Retinal pigment epithelial cell (primary cell): ENCODE data around the gene HEATR3.
A peak's percentile ranks its signal among the peaks of the same experiment; 100 is the strongest.

Source experiments
- DNase-seq: peaks from one replicate; pipeline ENCODE4 v3.0.0-alpha.2; 2010; ENCODE audit warnings: low read depth
- H3K4me3 ChIP-seq: 2 replicates; pipeline ENCODE4 v1.5.1; 2011; ENCODE audit warnings: mild to moderate bottlenecking, low read length, control low read depth, moderate library complexity
- TF ChIP-seq, protein P1 (sequence below): conservative IDR thresholded peaks from 2 replicates; pipeline ENCODE4 v1.5.1; 2011; ENCODE audit warnings: low read depth, low read length, control low read depth, inconsistent platforms

HEATR3 gene, protein sequence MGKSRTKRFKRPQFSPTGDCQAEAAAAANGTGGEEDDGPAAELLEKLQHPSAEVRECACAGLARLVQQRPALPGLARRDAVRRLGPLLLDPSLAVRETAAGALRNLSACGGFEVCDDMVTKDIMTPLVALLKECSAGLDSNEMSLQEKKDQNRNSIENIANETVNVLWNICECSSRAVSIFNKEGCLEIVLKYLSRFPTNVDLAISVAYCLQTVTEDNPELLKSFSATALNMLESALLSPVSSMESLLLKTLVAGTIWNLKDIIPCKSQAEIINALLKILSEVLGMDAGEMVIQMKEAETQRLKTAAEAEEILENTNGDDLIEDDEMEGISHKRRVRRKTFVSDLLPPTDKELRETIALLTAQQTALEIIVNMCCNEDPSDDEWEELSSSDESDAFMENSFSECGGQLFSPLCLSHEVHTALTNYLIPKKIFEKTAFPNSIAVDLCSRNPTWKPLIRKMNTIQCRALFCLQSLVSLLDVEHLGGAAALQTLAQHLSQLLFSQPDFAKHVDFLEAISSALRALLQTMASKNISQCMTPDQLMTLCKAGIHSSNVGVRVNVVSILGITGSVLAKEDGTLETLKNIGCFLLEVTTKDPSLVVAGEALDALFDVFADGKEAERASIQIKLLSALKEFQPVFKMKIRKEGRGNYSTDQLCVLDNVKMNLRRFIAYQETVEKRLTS

DNA sequence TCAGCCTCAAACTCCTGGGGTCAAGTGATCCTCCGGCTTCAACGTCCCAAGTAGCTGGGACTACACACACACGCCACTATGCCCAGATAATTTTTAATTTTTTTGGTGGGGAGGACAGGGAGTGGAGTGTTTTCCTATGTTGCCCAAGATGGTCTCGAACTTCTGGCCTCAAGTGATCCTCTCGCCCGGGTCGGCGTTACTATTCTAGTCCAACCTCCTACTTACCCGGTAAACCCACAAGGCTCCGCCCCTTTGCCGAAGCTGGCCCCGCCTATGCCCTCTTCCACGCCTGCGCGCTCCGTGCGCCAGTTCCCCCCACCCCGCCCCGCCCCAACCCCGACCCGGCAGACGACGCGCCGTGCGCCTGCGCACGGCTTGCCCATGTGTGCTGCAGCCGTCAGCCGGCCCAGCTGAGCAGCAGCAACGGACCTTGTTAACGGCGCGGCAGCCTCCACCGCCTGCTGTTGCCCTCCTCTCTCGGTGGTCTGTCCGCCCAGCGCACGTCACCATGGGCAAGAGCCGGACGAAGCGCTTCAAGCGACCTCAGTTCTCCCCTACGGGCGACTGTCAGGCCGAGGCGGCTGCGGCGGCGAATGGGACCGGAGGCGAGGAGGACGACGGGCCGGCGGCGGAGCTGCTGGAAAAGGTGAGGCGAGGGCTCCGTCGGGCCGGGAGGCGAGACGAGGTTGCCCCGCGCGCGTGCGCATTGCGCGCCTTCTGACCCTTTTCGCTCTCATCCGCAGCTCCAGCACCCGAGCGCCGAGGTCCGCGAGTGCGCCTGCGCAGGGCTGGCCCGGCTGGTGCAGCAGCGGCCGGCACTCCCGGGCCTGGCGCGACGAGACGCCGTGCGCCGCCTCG, at the start of gene HEATR3:
HEATR3 (plus strand) TSS at position 347 of the 858 bp plus-strand sequence; CDS start at position 509, 162 bp downstream.
- peak within 1 kb of the TSS; percentile 87 for H3K4me3 ChIP-seq
- peak; percentile 73 for DNase-seq
- TF ChIP-seq, protein P1, sequence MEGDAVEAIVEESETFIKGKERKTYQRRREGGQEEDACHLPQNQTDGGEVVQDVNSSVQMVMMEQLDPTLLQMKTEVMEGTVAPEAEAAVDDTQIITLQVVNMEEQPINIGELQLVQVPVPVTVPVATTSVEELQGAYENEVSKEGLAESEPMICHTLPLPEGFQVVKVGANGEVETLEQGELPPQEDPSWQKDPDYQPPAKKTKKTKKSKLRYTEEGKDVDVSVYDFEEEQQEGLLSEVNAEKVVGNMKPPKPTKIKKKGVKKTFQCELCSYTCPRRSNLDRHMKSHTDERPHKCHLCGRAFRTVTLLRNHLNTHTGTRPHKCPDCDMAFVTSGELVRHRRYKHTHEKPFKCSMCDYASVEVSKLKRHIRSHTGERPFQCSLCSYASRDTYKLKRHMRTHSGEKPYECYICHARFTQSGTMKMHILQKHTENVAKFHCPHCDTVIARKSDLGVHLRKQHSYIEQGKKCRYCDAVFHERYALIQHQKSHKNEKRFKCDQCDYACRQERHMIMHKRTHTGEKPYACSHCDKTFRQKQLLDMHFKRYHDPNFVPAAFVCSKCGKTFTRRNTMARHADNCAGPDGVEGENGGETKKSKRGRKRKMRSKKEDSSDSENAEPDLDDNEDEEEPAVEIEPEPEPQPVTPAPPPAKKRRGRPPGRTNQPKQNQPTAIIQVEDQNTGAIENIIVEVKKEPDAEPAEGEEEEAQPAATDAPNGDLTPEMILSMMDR = no peak

DNA sequence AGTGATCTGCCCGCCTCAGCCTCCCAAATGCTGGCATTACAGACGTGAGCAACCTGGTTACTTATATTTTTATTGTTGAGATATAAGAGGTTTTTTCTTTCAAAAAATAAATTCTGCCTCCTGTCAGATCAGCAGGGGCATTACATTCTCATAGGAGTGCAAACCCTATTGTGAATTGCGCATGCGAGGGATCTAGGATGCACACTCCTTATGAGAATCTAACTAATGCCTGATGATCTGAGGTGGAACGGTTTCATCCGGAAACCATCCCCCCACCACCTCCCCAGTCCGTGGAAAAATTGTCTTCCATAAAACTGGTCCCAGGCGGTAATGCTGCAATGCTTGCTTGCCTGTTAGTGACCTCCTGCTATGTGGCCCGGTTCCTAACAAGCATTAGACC, 48.2 kb upstream of the HEATR3 start:
- TF ChIP-seq, protein P1 = no peak
- DNase-seq = no peak
- no peak overlapping the region for H3K4me3 ChIP-seq

DNA sequence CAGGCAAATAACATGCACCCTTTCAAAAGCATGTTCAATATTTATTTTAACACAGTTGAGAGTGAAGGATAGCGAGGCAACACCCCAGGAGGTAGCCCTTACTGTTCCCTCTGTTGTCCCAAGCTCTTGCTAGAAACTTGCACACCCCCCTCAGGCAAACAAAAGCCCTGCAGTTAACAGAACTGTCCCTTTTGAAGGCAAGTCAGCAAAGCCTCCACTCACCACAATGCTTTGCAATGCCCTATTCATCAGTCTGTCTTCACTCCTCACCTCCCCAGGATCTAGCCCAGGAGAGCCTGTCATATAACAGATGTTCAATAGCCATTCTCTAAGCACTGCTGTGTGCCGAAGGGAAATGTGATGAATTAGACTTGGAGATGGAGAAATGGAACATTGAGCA, 44.2 kb upstream of the HEATR3 start:
- no peak for DNase-seq
- TF ChIP-seq, protein P1 = no peak
- no peak overlapping the region for H3K4me3 ChIP-seq

DNA sequence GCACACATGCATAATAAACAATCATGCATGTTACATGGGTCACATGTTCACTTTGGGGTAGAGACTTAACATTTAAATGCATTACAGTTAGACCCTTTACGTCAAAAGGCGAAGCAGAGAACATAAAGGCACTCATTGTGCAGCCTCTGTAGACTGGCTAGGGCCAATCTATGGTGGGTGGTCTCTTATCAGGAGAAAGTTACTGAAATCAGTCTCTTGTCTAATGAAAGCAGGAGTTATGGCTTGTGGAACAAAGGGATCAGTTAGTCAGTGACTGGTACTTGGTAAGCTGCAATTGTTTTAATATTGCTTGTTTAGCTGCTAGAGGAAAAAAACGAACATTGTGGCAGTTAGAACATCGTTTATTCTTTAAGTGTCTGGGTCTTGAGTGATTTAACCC, 42.1 kb upstream of the HEATR3 start:
- H3K4me3 ChIP-seq = no peak overlapping the region
- TF ChIP-seq, protein P1 = no peak
- DNase-seq = no peak

DNA sequence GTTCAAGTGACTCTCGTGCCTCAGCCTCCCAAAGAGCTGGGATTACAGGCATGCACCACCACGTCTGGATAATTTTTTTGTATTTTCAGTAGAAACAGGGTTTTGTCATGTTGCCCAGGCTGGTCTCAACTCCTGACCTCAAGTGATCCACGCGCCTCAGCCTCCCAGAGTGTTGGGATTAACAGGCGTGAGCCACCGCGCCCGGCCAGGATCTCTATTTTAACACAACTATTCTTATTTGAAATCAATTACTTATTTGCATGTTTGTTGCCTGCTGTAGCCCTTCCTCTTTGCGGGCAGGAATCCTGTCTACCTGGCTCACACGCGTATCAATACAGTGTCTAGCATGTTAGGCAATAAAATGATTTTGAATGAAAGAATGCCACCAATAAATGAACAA, 41.6 kb upstream of the HEATR3 start:
- TF ChIP-seq, protein P1 = no peak
- DNase-seq = no peak
- H3K4me3 ChIP-seq = no peak overlapping the region

DNA sequence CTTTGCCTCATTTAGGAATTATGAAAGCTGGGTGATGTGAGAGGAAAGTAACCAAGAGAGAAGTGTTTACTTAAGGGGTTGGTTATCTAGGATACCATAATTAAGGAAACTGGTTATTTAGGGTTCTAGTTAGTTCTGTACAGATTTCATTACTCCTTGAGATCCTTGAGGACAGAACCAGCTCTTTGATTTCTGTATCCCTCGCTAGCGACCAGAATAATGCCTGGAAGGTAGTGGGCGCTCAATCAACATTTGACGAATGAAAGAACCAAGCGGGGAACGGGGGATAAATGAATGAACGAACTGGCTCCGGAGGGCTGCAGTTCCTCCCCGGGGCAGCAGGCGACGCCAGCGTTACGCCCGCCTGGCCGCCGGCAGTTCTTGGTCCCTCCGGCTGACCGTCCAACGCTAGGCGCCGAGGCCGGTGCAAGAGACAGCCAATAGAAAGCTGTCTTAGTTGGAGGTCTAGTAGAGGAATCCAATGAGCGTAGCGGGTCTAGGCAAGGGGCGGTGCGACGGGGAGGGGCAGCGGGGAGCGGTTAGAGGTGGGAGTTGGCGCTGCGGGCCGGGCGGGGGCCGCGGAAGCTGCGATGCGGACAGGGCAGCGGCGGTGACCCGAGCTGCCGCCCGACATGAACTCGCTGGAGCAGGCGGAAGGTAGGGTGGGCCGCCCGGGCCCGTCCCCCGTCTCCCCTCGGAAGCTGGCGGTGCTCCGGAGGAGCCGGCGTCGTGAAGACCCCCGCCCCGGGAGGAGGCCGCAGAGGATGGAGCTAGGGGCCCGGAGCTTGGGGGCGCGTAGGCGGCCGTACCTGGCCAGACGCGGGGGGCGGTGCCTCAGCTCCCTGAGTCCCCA, 40.9 kb upstream of the HEATR3 start, which contains the start of gene CNEP1R1:
CNEP1R1 (plus strand) TSS at position 542 of the 853 bp plus-strand sequence; CDS start at position 633, 91 bp downstream.
- TF ChIP-seq, protein P1 = peak; percentile 100
- DNase-seq = peak; percentile 84
- H3K4me3 ChIP-seq = peak within 1 kb of the TSS; percentile 95
